HG03521 (cell line): ENCODE results near the gene MBOAT7.

ENCODE experiments used
- ATAC-seq: cut with Tn5 transposase; IDR thresholded peaks from one replicate; pipeline ENCODE4 v1.9.1; 2021; ENCODE audit warnings: mild to moderate bottlenecking, moderate library complexity; ENCODE audit not compliant: unreplicated experiment

MBOAT7 gene

DNA sequence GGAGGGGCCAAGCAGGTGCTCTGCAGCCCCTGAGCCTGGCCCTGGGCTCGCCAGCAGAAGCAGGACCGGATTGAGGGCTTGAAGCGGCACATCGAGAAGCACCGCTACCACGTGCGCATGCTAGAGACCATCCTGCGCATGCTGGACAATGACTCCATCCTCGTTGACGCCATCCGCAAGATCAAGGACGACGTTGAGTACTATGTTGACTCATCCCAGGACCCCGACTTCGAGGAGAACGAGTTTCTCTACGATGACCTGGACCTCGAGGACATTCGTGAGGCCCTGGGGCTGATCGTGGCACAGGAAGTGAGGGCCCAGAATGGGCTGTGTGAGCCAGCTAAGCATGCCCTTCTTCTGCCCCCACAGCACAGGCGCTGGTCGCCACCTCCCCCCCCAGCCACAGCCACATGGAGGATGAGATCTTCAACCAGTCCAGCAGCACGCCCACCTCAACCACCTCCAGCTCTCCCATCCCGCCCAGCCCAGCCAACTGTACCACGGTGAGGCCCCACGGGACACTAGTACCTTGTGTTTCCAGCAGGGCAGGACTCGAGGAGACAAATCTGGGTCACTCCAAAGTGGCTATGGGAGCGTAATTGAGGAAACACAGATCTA is 43.7 kb downstream of the MBOAT7 start:
- ATAC-seq = no peak

GRCh38 chr19:54142166-54142780 is 47.1 kb downstream of the MBOAT7 start:
- ATAC-seq = no peak

DNA sequence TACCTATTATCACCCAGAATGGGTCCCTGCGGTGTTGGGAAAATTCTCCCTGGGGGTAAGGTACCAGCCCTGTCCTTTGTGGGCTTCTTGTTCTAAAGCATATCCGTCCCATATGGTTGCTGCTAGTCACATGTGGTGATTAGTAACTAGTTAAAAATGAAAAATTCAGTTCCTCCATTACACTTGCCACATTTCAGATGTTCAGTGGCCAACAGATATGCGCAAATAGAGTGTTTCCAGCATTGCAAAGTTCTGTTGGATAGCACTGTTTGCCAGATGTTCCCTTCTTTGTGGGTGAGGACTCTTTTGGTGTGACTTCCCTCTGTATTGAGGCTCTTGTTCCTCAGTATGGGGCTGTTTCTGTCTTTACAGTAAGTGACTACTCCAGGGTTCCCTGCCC is 48.0 kb downstream of the MBOAT7 start:
- no peak for ATAC-seq

- ATAC-seq = no peak
Observed at GRCh38 chr19:54138489-54139256, 50.7 kb downstream of the MBOAT7 start.

DNA sequence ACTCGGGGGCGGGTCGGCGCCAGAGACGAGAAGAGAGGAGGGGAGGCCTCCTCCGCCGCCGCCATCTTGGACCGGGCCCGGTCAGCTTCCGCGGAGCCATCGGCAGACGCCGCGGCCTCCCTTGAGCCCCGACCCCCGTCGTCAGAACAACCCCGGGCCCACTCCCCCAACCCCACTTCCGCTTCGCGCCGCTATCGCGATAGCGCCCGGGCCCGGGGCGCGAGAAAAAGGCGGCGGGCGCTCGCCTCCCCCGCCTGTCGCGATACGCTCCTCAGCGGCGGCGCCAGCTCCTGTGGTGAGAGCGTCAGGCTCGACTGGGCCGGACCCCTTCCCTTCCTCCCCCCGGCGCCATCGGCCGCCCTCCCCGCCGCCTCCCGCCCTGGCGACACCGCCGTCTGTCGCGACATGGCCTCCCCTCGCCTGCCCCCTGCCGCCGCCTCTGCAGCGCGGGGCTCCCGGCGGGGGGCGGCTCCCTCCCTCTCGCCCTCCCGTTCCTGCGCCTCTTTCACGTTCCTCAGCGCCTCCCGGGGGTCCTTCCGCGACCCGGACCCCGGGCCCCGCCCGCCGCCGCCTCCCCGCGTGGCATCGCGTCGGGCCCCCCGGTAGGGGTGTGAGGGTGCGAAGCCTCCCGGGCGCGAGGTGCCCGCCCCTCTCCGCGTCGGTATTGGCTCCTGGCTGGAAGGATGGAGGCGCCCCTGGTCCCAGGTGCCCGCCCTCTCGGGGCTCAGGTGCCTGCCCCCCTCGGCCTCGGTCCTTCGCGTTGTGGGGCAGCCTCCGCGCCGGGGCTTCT is 51.5 kb downstream of the MBOAT7 start, which contains the start of gene CNOT3:
CNOT3 (plus strand) TSS at position 64 of the 790 bp plus-strand sequence. CDS start 5,217 bp downstream, outside the sequence.
- ATAC-seq = no peak

DNA sequence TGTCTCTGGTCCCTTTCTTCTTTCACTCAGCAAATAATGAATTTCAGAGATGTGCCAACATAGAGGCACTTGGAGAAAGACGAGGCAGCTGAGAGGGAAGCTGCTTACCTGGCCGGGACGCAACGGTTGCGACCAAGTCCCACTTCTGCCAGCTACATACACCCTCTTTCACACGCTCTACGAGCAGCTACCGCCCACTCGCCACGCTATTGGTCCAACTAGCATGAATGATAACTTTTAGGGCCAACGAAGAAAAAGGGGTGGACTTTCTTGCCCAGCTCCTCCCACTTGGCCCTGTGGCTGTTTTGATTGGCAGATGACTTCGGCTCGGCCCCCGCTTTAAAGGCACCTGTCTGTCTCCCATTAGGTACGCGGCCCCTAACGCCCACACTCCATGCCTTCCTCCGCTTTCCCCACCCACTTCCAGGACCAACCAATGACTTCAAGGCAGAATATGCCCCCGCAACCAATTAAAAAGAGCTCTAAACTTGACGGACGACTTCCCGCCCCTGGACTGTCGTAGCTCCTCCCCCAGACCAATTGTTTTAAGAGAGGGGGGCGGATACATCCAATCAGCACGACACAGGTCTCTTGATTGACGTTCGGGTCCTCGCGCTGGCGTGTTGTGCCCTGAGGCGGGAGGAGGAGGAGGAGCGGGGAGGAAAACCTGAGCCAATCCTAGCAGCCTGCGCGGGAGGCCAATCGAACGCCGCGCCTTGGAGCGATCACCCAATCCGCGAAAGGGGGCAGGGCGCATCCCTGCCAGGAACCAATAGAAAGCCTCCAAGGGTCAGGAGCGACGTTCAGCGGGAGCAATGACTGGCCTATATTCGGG is 52.3 kb downstream of the MBOAT7 start:
- ATAC-seq = peak; percentile 75

- ATAC-seq = no peak
Observed at GRCh38 chr19:54136086-54136863, 53.1 kb downstream of the MBOAT7 start.

DNA sequence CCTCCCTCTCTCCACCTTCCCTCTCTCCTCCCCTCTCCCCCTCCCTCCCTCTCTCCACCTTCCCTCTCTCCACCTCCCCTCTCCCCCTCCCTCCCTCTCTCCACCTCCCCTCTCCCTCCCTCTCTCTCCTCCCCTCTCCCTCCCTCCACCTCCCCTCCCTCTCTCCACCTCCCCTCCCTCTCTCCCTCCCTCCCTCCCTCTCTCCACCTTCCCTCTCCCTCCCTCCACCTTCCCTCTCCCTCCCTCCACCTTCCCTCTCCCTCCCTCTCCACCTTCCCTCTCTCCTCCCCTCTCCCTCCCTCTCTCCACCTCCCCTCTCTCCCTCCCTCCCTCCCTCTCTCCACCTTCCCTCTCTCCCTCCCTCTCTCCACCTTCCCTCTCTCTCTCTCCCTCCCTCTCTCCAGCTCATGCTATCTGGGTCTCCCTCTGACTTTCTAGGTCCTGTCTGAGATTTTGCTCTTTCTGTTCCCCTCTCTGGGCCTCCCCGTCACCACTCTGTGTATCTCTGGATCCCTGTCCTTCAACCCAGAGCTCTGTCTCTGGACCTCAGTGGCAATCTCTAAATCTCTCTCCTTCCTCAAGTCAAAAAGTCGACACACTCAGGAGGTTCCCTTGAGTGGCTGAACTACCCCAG is 55.3 kb downstream of the MBOAT7 start:
- ATAC-seq = no peak

DNA sequence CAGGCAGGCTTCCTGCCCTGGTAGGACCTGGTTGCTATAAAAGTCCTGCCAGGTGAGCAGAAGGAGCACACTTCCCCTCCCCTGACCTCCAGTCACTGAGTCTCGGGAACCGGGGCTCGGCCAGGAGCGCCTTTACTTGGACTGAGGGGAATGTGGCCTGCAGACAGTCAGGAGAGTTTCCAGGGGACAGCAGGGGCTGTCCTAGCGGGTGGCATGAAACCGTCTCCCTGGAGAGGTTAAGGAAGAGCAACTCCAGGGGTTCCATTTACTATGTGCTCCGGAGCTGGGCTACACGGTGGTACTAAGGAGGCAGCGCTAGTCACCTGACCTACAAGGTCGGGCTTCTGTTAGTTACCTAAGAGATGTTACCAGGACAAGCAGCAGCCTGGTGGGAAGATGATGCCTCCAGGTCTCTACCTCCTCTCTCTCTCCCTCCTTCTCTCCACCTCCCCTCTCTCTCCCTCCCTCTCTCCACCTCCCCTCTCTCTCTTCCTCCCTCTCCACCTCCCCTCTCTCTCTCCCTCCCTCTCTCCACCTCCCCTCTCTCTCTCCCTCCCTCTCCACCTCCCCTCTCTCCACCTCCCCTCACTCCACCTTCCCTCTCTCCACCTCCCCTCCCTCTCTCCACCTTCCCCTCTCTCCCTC is 55.9 kb downstream of the MBOAT7 start:
- no peak for ATAC-seq

GRCh38 chr19:54129617-54129996 is 59.8 kb downstream of the MBOAT7 start:
- no peak for ATAC-seq

- no peak for ATAC-seq
Observed at GRCh38 chr19:54128796-54129616, 60.4 kb downstream of the MBOAT7 start.

DNA sequence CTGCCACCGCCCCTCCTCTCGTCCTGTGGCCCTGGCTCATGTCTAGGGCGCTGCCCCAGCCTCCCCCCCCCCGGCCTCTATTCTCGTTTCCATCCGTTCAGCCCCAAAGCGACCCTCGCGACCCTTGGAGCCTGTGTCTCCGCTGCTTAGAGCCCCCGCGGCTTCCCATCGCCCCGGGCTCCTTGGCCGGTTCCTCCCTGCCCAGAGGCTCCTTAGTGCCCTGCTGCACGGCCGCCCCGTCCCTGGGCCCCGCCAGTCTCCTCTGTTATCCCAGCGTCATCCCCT is 61.0 kb downstream of the MBOAT7 start:
- no peak for ATAC-seq

GRCh38 chr19:54127688-54128440 is 61.5 kb downstream of the MBOAT7 start:
- ATAC-seq = no peak

GRCh38 chr19:54125713-54126112 is 63.7 kb downstream of the MBOAT7 start:
- no peak for ATAC-seq

- ATAC-seq = no peak
Observed at GRCh38 chr19:54124393-54124792, 65.0 kb downstream of the MBOAT7 start.

GRCh38 chr19:54123682-54124081 is 65.7 kb downstream of the MBOAT7 start:
- ATAC-seq = no peak
